HG03521 (cell line): ENCODE measurements around the gene RFFL.
"Not testable (repeated sequence)": the region's sequence is repeated elsewhere in the genome, so short reads cannot be mapped to it uniquely, and the experiment has no call there.

ENCODE experiments used
- ATAC-seq: cut with Tn5 transposase; IDR thresholded peaks from one replicate; pipeline ENCODE4 v1.9.1; 2021; ENCODE audit warnings: mild to moderate bottlenecking, moderate library complexity; ENCODE audit not compliant: unreplicated experiment

RFFL gene

GRCh38 chr17:35051183-35051578 is 12.3 kb downstream of the RFFL start:
- no peak for ATAC-seq

- ATAC-seq = no peak
Observed at GRCh38 chr17:35050170-35050569, 13.3 kb downstream of the RFFL start.

- ATAC-seq = no peak
Observed at GRCh38 chr17:35048685-35049379, 14.7 kb downstream of the RFFL start.

GRCh38 chr17:35046740-35047283 is 16.7 kb downstream of the RFFL start:
- no peak for ATAC-seq

- ATAC-seq = no peak
Observed at GRCh38 chr17:35046245-35046644, 17.3 kb downstream of the RFFL start.

GRCh38 chr17:35045458-35045979 is 18.0 kb downstream of the RFFL start:
- not testable (repeated sequence) for ATAC-seq

GRCh38 chr17:35044181-35044580 is 19.3 kb downstream of the RFFL start:
- no peak for ATAC-seq

GRCh38 chr17:35041390-35041789 is 22.1 kb downstream of the RFFL start:
- ATAC-seq = no peak

- no peak for ATAC-seq
Observed at GRCh38 chr17:35038453-35038852, 25.1 kb downstream of the RFFL start.

GRCh38 chr17:35030780-35031179 is 32.7 kb downstream of the RFFL start:
- ATAC-seq = no peak

GRCh38 chr17:35028531-35029262 is 34.8 kb downstream of the RFFL start:
- no peak for ATAC-seq

GRCh38 chr17:35028097-35028496 is 35.4 kb downstream of the RFFL start:
- ATAC-seq = not testable (repeated sequence)

GRCh38 chr17:35025541-35025940 is 38.0 kb downstream of the RFFL start:
- no peak for ATAC-seq

GRCh38 chr17:35023538-35023937 is 40.0 kb downstream of the RFFL start:
- ATAC-seq = no peak

GRCh38 chr17:35022536-35023063 is 40.9 kb downstream of the RFFL start:
- ATAC-seq = no peak

GRCh38 chr17:35021520-35022380 is 41.8 kb downstream of the RFFL start:
- no peak for ATAC-seq

GRCh38 chr17:35019386-35020179 is 43.9 kb downstream of the RFFL start:
- no peak for ATAC-seq

- ATAC-seq = no peak
Observed at GRCh38 chr17:35018814-35019213, 44.7 kb downstream of the RFFL start.

- ATAC-seq = no peak
Observed at GRCh38 chr17:35017021-35017420, 46.5 kb downstream of the RFFL start.

GRCh38 chr17:35016369-35016768 is 47.1 kb downstream of the RFFL start:
- no peak for ATAC-seq
